Erythroblast (primary cell): Measurements from ENCODE around the gene UBE2E2.

Experiments used
- DNase-seq, 2 experiments: peaks; one replicate each; lab custom pipeline; 2025; lab: John Stamatoyannopoulos, UW
- GATA1 ChIP-seq: IDR thresholded peaks from 2 replicates; pipeline ENCODE4 v1.6.1; 2011; ENCODE audit warnings: low read depth, mild to moderate bottlenecking, control low read depth, low read length, moderate library complexity
- POLR2A ChIP-seq: IDR thresholded peaks from 2 replicates; pipeline ENCODE4 v1.6.1; 2011; ENCODE audit warnings: mild to moderate bottlenecking, low read length

UBE2E2 gene

DNA sequence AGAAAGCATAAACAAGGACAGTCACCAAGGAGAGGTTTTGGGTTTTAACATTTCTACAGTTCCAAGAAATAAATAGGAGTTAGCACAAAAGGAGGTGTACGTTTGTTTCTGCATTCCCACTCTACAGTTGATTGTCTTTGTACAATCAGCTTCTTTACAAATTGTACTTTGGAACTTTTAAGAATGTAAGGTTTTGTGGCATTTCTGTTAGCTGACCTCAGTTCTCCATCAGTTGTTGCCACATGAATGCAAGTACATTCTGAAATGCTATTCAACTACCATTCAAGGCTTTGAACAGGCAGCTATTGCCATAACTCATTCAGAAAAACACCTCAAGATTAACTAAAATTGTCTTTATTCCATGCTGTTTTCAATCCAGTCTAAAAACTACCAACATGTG, 349.4 kb downstream of the UBE2E2 start:
- no peak for TF ChIP-seq GATA1
- TF ChIP-seq POLR2A, result no peak

GRCh38 chr3:23553353-23553752, 350.2 kb downstream of the UBE2E2 start:
- TF ChIP-seq GATA1 (no peak), POLR2A (no peak)
- DNase-seq, result no peak

More for the DNA sequence above, 349.4 kb downstream of the UBE2E2 start:
- no peak for DNase-seq

DNA sequence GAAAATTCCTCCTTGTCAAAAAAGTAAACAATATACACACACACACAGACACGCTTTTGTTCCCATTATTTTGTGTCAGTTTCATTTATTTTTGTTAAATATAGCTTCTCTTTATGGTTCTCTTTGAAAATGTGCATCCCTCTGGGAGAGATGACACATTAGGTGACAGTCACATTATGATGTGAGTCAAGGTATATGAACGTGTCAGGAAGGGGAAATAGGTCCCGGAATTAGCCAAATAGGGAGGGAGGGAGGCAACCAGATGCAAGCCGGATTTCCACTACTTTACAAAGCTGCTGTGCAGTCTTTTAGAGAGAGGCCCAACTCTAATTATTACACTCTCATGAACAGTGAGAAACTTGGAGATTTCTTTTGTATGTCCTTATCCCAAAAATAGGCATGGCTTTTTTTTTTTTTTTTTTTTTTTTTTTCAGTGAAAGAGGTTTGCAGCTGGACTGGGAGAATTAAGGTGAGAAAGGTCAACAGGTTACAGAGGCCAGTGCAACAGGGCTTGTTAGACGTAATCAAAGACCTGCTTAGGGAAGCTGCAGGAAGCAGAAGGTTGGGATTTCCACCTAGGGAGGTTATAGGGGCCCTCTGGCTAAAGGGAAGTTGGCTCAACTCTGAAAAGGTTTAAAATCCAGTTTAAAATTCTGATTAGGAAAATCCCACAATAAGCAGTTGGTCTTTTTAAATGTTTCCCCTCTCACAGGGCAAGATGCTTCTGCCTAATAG, 362.1 kb downstream of the UBE2E2 start:
- DNase-seq, result no peak
- TF ChIP-seq GATA1, result no peak

- no peak for DNase-seq
- TF ChIP-seq POLR2A (no peak), GATA1 (no peak)
Measured at GRCh38 chr3:23566499-23566898, 363.4 kb downstream of the UBE2E2 start.

GRCh38 chr3:23567917-23568316, 364.8 kb downstream of the UBE2E2 start:
- DNase-seq, result no peak
- TF ChIP-seq POLR2A (no peak), GATA1 (no peak)

- TF ChIP-seq GATA1 (no peak), POLR2A (no peak)
- no peak for DNase-seq
Measured at GRCh38 chr3:23573827-23574226, 370.7 kb downstream of the UBE2E2 start.

- no peak for DNase-seq
- no peak for TF ChIP-seq GATA1
- TF ChIP-seq POLR2A, result no peak
Measured at GRCh38 chr3:23574822-23575315, 371.7 kb downstream of the UBE2E2 start.

DNA sequence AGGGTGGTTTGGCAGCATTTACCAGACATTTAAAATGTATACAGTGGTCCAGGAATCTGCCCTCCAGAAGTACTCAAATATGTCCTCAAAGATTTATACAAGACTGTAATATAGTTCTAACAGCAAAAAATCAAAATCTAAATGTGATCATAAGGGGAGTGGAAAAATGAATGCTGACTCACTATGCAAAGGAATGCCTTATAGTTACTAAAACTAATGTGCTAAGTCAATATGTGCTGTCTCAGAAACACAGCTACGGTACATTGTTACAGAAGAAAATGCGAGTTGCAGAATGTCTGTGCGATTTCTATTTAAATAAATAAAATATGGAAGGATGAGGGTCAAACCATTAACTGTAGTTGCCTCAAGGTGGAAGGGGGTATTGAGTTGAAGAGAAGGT, 372.6 kb downstream of the UBE2E2 start:
- no peak for DNase-seq
- TF ChIP-seq POLR2A, result no peak
- no peak for TF ChIP-seq GATA1

DNA sequence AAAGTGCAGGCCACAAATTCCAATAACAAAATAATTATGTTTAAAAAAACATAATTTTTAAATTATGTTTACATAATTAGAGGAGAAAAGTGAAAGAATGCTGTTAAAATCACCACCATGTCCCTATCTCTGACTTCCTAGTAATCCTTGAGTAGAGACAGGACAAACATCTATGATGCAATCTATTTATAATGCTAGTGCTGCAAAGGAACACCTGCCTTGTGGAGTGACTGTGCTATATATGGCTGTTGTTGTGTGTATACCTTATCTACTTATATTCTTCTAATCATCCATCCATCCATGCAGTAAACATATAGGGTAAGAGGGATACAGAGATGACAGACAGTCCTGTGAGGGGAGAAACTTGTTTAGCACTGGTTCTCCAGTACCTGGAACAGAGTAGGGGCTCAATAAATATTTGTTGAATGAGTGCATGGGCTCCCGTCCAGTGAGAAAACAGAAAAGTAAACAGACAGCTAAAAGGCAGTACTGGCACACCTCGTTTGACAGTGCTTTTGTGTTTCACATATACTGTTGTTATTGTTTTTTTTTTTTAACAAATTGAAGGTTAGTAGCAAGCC, 373.3 kb downstream of the UBE2E2 start:
- no peak for TF ChIP-seq POLR2A
- TF ChIP-seq GATA1, result no peak

DNA sequence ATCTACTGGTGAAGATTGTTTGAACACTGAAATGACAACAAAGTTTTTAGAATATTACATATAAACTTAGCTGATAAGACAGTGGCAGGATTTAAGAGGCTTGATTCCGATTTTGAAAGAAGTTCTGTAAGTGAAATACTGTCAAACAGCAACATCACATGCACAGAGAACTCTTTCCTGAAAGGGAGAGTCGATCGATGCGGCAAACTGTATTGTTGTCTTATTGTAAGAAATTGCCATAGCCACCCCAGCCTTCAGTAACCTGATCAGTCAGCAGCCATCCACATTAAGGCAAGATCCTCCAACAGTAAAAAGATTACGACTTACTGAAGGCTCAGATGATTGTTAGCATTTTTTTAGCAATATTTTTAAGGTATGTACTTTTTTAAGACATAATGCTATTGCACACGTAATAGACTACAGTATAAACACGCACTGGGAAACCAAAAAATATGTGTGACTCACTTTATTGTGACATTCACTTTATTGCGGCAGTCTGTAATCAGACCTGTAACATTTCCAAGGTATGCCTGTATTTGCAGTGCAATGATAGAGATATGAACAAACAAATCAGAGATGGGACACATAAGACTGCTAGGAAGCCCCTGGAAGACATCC, 377.1 kb downstream of the UBE2E2 start:
- no peak for DNase-seq
- TF ChIP-seq GATA1 (no peak), POLR2A (no peak)

More for the DNA sequence above, 373.3 kb downstream of the UBE2E2 start:
- DNase-seq, result no peak

GRCh38 chr3:23583980-23584740, 381.0 kb downstream of the UBE2E2 start:
- DNase-seq, result no peak
- TF ChIP-seq POLR2A (no peak), GATA1 (no peak)

DNA sequence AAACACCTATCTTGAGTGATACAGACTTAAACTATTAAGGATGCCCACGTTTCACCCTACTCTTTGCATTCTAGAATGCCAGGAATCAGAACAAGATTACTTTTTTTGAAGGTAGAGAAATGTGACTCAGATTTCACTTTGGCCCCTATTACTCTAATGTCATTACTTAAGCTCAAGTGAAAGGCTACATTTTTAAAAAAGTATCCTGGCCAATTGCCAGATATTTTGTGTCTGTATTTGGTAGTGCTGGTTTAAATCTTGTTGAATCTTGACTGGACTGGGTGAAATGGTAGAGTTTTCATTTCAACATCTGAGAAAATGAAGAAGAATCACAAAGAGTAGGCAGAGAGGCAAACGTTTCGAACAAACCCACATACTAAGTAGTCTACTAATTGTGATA, 384.4 kb downstream of the UBE2E2 start:
- TF ChIP-seq POLR2A (no peak), GATA1 (no peak)
- DNase-seq, result no peak

DNA sequence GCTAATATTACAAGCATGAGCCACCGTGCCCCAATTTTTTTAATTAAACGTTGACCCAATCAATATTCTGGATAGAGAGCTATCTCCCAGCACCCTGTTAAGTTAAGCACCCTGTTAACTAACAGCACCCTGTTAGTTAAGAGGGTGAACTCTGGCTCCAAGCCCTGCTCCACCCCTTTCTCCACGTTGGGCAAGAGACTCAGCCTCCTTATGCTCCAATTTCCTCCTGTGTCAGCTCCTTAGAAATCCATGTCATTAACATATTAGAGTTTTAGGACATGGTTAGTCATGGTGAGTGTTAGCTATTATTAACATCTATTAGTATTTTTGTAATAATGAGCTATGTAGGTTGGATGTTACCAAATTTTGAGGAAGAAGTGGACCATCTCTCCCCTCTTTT, 385.4 kb downstream of the UBE2E2 start:
- DNase-seq, result no peak
- TF ChIP-seq POLR2A, result no peak
- no peak for TF ChIP-seq GATA1
